Mesothelial cell of epicardium (in vitro differentiated cells): Measurements from ENCODE around the gene INKA2. TPM values are rescaled to one million over a fixed set of nuclear protein-coding genes. Genes with fewer than 3 reads are reported as not detected.

Source experiments
- DNase-seq, 2 experiments: peaks; one replicate each; pipeline ENCODE4 v3.0.0; 2021; ENCODE audit warnings: low spot score in 2 of 2; ENCODE audit not compliant: unreplicated experiment in 2 of 2
- H3K27ac Mint-ChIP-seq: 2 replicates; pipeline ENCODE4 v1.8.0; 2021; ENCODE audit warnings: mixed read lengths
- H3K27me3 Mint-ChIP-seq: 2 replicates; pipeline ENCODE4 v1.8.0; 2021; ENCODE audit warnings: low read depth, mixed read lengths
- H3K36me3 Mint-ChIP-seq: 2 replicates; pipeline ENCODE4 v1.8.0; 2021; ENCODE audit warnings: mixed read lengths
- H3K4me1 Mint-ChIP-seq: 2 replicates; pipeline ENCODE4 v1.8.0; 2021; ENCODE audit warnings: mixed read lengths
- H3K4me3 Mint-ChIP-seq: 2 replicates; pipeline ENCODE4 v1.8.0; 2021; ENCODE audit warnings: mild to moderate bottlenecking, moderate library complexity, mixed read lengths
- H3K9me3 Mint-ChIP-seq: 2 replicates; pipeline ENCODE4 v1.8.0; 2021; ENCODE audit warnings: mixed read lengths
- CTCF ChIP-seq: fragments of 200-600 bp; sonication (generic); IDR thresholded peaks from one replicate; pipeline ENCODE4 v1.5.0; 2021; ENCODE audit warnings: antibody characterized with exemption; ENCODE audit not compliant: unreplicated experiment
- total RNA-seq: library from RNA; stranded (reverse); gene quantifications from 3 replicates; pipeline ENCODE4 v1.2.1, GENCODE V29; 2021

The INKA2 gene
- total RNA-seq, 1 donor from 2014 or later: 1.4 TPM

DNA sequence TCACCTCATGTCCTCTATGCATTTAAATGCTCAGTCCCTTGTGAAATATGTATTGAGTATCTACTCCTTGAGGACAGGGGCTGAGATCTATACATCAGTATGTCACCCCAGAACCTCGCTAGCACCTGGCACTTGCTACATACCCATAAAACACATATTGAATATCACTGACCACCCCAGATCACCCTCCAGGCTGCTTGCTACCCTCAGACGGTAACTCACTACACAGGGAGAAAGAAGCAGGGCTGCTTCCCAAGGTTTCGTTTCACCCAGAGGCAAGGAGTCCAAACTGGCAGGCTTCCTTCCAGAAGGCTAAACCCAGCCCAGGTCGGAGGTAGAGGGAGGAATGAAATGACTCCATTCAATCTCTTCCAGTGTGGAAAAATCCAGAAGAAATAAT is 8.5 kb downstream of the INKA2 start:
- H3K36me3 Mint-ChIP-seq: no peaks in the 10 kb centered on the region

GRCh38 chr1:111729946-111730681 is 9.1 kb downstream of the INKA2 start:
- Mint-ChIP-seq H3K27ac (no peak overlapping the region), H3K4me1 (peaks cover 7% of the 10 kb centered on the region)

More for the DNA sequence above, 8.5 kb downstream of the INKA2 start:
- H3K27me3 Mint-ChIP-seq: peaks cover 31% of the 10 kb centered on the region
- H3K27ac Mint-ChIP-seq: no peak overlapping the region
- no peak overlapping the region for H3K4me3 Mint-ChIP-seq
- TF ChIP-seq CTCF: no peak
- peaks cover 7% of the 10 kb centered on the region for H3K4me1 Mint-ChIP-seq
- H3K9me3 Mint-ChIP-seq: no peaks in the 10 kb centered on the region
- DNase-seq: no peak

GRCh38 chr1:111729271-111729921 is 9.8 kb downstream of the INKA2 start:
- H3K4me3 Mint-ChIP-seq: no peak overlapping the region
- no peak overlapping the region for H3K27ac Mint-ChIP-seq
- H3K4me1 Mint-ChIP-seq: peaks cover 7% of the 10 kb centered on the region
- no peaks in the 10 kb centered on the region for H3K36me3 Mint-ChIP-seq
- TF ChIP-seq CTCF: no peak
- H3K27me3 Mint-ChIP-seq: peaks cover 33% of the 10 kb centered on the region
- H3K9me3 Mint-ChIP-seq: no peaks in the 10 kb centered on the region
- no peak for DNase-seq

More at GRCh38 chr1:111729946-111730681, 9.1 kb downstream of the INKA2 start:
- no peak for DNase-seq
- TF ChIP-seq CTCF: no peak
- peaks cover 31% of the 10 kb centered on the region for H3K27me3 Mint-ChIP-seq
- H3K36me3 Mint-ChIP-seq: no peaks in the 10 kb centered on the region
- no peak overlapping the region for H3K4me3 Mint-ChIP-seq
- H3K9me3 Mint-ChIP-seq: no peaks in the 10 kb centered on the region

- peaks cover 30% of the 10 kb centered on the region for H3K27me3 Mint-ChIP-seq
- H3K9me3 Mint-ChIP-seq: no peaks in the 10 kb centered on the region
- TF ChIP-seq CTCF: no peak
- DNase-seq: no peak
- no peak overlapping the region for H3K27ac Mint-ChIP-seq
- no peaks in the 10 kb centered on the region for H3K36me3 Mint-ChIP-seq
- peaks cover 7% of the 10 kb centered on the region for H3K4me1 Mint-ChIP-seq
- no peak overlapping the region for H3K4me3 Mint-ChIP-seq
Observed at GRCh38 chr1:111727056-111727455, 12.1 kb downstream of the INKA2 start.

GRCh38 chr1:111725192-111725591 is 14.0 kb downstream of the INKA2 start:
- no peaks in the 10 kb centered on the region for H3K36me3 Mint-ChIP-seq
- no peak overlapping the region for H3K4me3 Mint-ChIP-seq
- no peaks in the 10 kb centered on the region for H3K9me3 Mint-ChIP-seq
- DNase-seq: no peak
- H3K27ac Mint-ChIP-seq: no peak overlapping the region
- peaks cover 20% of the 10 kb centered on the region for H3K27me3 Mint-ChIP-seq
- peaks cover 2% of the 10 kb centered on the region for H3K4me1 Mint-ChIP-seq
- no peak for TF ChIP-seq CTCF
